ENCODE results near the gene ZNF787.
"Not testable (repeated sequence)": the region's sequence is repeated elsewhere in the genome, so short reads cannot be mapped to it uniquely, and the experiment has no call there.

Gene ZNF787

GRCh38 chr19:56098731-56099568 is 22.1 kb downstream of the ZNF787 start:
- H3K4me2 ChIP-seq (ENCODE audit: low read length) = no peak overlapping the region
- no peaks in the 10 kb centered on the region for H3K9me2 ChIP-seq (ENCODE audit: low read depth, low read length)
- no peak overlapping the region for H2AFZ ChIP-seq (ENCODE audit: low read length)
- peaks cover 38% of the 10 kb centered on the region for H3K36me3 ChIP-seq (ENCODE audit: insufficient read depth, low read length)
- H3K79me2 ChIP-seq (ENCODE audit: insufficient read depth, low read length) = no peaks in the 10 kb centered on the region
- no peaks in the 10 kb centered on the region for H3F3A ChIP-seq (ENCODE audit: insufficient read depth, low read length)
- H3K27ac ChIP-seq (ENCODE audit: low read depth, low read length, poor library complexity, severe bottlenecking) = no peak overlapping the region
- H3K9ac ChIP-seq (ENCODE audit: low read length) = no peak overlapping the region
- H3K4me3 ChIP-seq (ENCODE audit: low read depth, low read length, poor library complexity, severe bottlenecking) = no peak overlapping the region
- H4K20me1 ChIP-seq (ENCODE audit: insufficient read depth, low read length) = no peaks in the 10 kb centered on the region
- no peaks in the 10 kb centered on the region for H3K27me3 ChIP-seq (ENCODE audit: insufficient read depth, low read length)
- no peaks in the 10 kb centered on the region for H3K4me1 ChIP-seq (ENCODE audit: insufficient read depth, low read length, severe bottlenecking)
- TF ChIP-seq EZH2 (IDR thresholded peaks at IDR 0.05; ENCODE audit: borderline replicate concordance, low read length) (no peak), CTCF (IDR thresholded peaks at IDR 0.05; ENCODE audit: low read length) (no peak)
- no peaks in the 10 kb centered on the region for H3K9me3 ChIP-seq (ENCODE audit: low read length)

GRCh38 chr19:56098237-56098636 is 22.9 kb downstream of the ZNF787 start:
- H3K4me3 ChIP-seq (ENCODE audit: low read depth, low read length, poor library complexity, severe bottlenecking); H3F3A ChIP-seq (ENCODE audit: insufficient read depth, low read length); H3K4me2 ChIP-seq (ENCODE audit: low read length); H3K27me3 ChIP-seq (ENCODE audit: insufficient read depth, low read length); H3K4me1 ChIP-seq (ENCODE audit: insufficient read depth, low read length, severe bottlenecking); H3K9me2 ChIP-seq (ENCODE audit: low read depth, low read length); H2AFZ ChIP-seq (ENCODE audit: low read length); H3K27ac ChIP-seq (ENCODE audit: low read depth, low read length, poor library complexity, severe bottlenecking); H3K9ac ChIP-seq (ENCODE audit: low read length); H3K9me3 ChIP-seq (ENCODE audit: low read length); H3K79me2 ChIP-seq (ENCODE audit: insufficient read depth, low read length); H4K20me1 ChIP-seq (ENCODE audit: insufficient read depth, low read length): not testable (repeated sequence)
- peaks cover 38% of the 10 kb centered on the region for H3K36me3 ChIP-seq (ENCODE audit: insufficient read depth, low read length)

GRCh38 chr19:56097776-56098175 is 23.3 kb downstream of the ZNF787 start:
- Histone ChIP-seq H3K4me1 (ENCODE audit: insufficient read depth, low read length, severe bottlenecking) (no peaks in the 10 kb centered on the region), H3K4me2 (ENCODE audit: low read length) (no peak overlapping the region), H3K27me3 (ENCODE audit: insufficient read depth, low read length) (no peaks in the 10 kb centered on the region), H4K20me1 (ENCODE audit: insufficient read depth, low read length) (no peaks in the 10 kb centered on the region), H3K79me2 (ENCODE audit: insufficient read depth, low read length) (no peaks in the 10 kb centered on the region), H3K9me2 (ENCODE audit: low read depth, low read length) (no peaks in the 10 kb centered on the region), H3K9me3 (ENCODE audit: low read length) (no peaks in the 10 kb centered on the region), H3K36me3 (ENCODE audit: insufficient read depth, low read length) (peaks cover 42% of the 10 kb centered on the region), H3K27ac (ENCODE audit: low read depth, low read length, poor library complexity, severe bottlenecking) (no peak overlapping the region), H3K9ac (ENCODE audit: low read length) (no peak overlapping the region), H3K4me3 (ENCODE audit: low read depth, low read length, poor library complexity, severe bottlenecking) (no peak overlapping the region), H2AFZ (ENCODE audit: low read length) (no peak overlapping the region), H3F3A (ENCODE audit: insufficient read depth, low read length) (no peaks in the 10 kb centered on the region)
- TF ChIP-seq CTCF (IDR thresholded peaks at IDR 0.05; ENCODE audit: low read length) (no peak), EZH2 (IDR thresholded peaks at IDR 0.05; ENCODE audit: borderline replicate concordance, low read length) (no peak)

DNA sequence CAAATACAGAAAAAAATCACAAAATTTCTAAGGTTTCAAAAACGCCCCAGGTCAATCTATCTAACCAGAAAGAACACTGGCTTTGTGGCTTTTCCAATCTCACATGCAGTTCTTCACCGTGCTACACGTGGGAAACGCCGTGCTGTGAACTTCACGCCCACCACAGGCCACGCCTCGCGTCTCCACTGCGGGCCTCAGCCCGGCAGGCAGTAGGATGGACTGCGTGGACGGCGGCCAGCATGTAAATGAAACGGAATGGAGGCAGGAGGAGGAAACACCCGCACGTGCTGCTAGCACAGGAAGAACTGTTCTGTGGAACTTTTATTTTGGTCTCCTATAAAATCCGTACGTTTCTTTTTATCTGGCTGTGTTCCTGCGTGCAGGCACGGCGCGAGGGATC is 23.8 kb downstream of the ZNF787 start:
- H4K20me1 ChIP-seq (ENCODE audit: insufficient read depth, low read length) = no peaks in the 10 kb centered on the region
- H3K27ac ChIP-seq (ENCODE audit: low read depth, low read length, poor library complexity, severe bottlenecking) = no peak overlapping the region
- H3K27me3 ChIP-seq (ENCODE audit: insufficient read depth, low read length) = no peaks in the 10 kb centered on the region
- no peak overlapping the region for H2AFZ ChIP-seq (ENCODE audit: low read length)
- H3K79me2 ChIP-seq (ENCODE audit: insufficient read depth, low read length) = no peaks in the 10 kb centered on the region
- no peak overlapping the region for H3K9ac ChIP-seq (ENCODE audit: low read length)
- no peak overlapping the region for H3K4me3 ChIP-seq (ENCODE audit: low read depth, low read length, poor library complexity, severe bottlenecking)
- no peaks in the 10 kb centered on the region for H3K9me2 ChIP-seq (ENCODE audit: low read depth, low read length)
- H3K36me3 ChIP-seq (ENCODE audit: insufficient read depth, low read length) = peaks cover 42% of the 10 kb centered on the region
- H3K4me2 ChIP-seq (ENCODE audit: low read length) = no peak overlapping the region
- TF ChIP-seq CTCF (IDR thresholded peaks at IDR 0.05; ENCODE audit: low read length) (no peak), EZH2 (IDR thresholded peaks at IDR 0.05; ENCODE audit: borderline replicate concordance, low read length) (no peak)
- H3F3A ChIP-seq (ENCODE audit: insufficient read depth, low read length) = no peaks in the 10 kb centered on the region
- H3K4me1 ChIP-seq (ENCODE audit: insufficient read depth, low read length, severe bottlenecking) = no peaks in the 10 kb centered on the region
- no peaks in the 10 kb centered on the region for H3K9me3 ChIP-seq (ENCODE audit: low read length)

Data from OCI-LY1 (cell line).